Right lobe of liver (tissue), 4 donors: ENCODE results near the gene ALKBH1.

Experiments
- CTCF ChIP-seq, 4 donors: fragments of 200-600 bp in 3 of 4; fragments of 450-650 bp in 1 of 4; IDR thresholded peaks; one replicate each; pipeline versions ENCODE4 v1.5.1 to v1.8.0; 2016 to 2022; ENCODE audit warnings: antibody characterized with exemption in 4 of 4, mild to moderate bottlenecking in 2 of 4
- POLR2A ChIP-seq: fragments of 450-650 bp; IDR thresholded peaks from one replicate; pipeline ENCODE4 v1.6.1; 2017; ENCODE audit warnings: antibody characterized with exemption, mild to moderate bottlenecking
- donor health status: DM: no; HTN: no; CAD: no.
- donor health status: DM: no; HTN: no; CAD: no.
- donor health status: DM: no; HTN: yes; CAD: no.

GRCh38 chr14:77641534-77642341, 66.1 kb downstream of the ALKBH1 start:
- no peak for TF ChIP-seq CTCF (IDR thresholded peaks at IDR 0.05)
- no peak for TF ChIP-seq POLR2A
